VCaP (cell line): ENCODE data around the gene ARPC2.

Source experiments
- H3K27ac ChIP-seq: fragments of 450-650 bp; 2 replicates; pipeline ENCODE4 v1.5.1; 2017
- TF ChIP-seq, protein P1 (sequence below): fragments of 450-650 bp; conservative IDR thresholded peaks from 2 replicates; pipeline ENCODE4 v1.5.1; 2017; ENCODE audit warnings: mild to moderate bottlenecking, moderate library complexity

Gene ARPC2

DNA sequence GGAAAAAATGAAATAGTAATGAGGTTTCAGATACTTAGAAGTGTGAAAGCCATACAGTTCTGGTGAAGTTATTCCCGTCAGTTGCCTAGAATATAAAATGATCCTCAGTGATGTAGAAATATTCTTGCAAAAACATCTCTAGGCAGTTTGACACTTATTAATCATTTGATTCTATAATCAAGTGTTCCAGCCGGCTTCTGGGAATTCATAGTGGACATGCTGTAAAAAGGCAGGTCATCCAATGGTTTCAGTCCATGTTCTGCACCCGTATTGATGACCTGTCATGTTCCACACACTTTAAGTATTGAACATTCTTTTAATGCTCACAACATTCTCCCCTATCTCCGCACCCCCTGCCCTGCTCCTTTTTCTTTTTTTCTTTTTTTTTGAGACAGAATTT lies 19.8 kb downstream of the ARPC2 start:
- TF ChIP-seq, protein P1, sequence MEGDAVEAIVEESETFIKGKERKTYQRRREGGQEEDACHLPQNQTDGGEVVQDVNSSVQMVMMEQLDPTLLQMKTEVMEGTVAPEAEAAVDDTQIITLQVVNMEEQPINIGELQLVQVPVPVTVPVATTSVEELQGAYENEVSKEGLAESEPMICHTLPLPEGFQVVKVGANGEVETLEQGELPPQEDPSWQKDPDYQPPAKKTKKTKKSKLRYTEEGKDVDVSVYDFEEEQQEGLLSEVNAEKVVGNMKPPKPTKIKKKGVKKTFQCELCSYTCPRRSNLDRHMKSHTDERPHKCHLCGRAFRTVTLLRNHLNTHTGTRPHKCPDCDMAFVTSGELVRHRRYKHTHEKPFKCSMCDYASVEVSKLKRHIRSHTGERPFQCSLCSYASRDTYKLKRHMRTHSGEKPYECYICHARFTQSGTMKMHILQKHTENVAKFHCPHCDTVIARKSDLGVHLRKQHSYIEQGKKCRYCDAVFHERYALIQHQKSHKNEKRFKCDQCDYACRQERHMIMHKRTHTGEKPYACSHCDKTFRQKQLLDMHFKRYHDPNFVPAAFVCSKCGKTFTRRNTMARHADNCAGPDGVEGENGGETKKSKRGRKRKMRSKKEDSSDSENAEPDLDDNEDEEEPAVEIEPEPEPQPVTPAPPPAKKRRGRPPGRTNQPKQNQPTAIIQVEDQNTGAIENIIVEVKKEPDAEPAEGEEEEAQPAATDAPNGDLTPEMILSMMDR: no peak

DNA sequence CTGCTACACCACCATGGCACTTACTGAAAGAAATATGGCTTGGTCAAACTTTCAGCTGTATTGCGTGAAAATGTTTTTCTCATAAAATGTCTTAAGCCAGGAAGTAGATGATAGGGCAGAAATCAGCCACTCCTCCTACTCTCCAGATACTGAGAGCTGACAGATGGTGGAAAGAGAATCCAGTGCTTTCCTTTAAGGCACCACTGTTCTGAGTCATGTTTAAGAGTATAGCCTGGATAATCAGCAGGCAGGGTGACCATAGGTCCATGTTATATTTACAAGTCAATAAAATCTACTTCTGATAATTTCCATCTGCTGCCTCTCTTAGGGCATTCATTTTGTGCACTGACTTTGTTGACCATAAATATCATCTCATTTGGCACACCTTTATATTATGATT lies 21.9 kb downstream of the ARPC2 start:
- no peak overlapping the region for H3K27ac ChIP-seq
- TF ChIP-seq, protein P1: no peak

More for the DNA sequence above, 19.8 kb downstream of the ARPC2 start:
- H3K27ac ChIP-seq: no peak overlapping the region

DNA sequence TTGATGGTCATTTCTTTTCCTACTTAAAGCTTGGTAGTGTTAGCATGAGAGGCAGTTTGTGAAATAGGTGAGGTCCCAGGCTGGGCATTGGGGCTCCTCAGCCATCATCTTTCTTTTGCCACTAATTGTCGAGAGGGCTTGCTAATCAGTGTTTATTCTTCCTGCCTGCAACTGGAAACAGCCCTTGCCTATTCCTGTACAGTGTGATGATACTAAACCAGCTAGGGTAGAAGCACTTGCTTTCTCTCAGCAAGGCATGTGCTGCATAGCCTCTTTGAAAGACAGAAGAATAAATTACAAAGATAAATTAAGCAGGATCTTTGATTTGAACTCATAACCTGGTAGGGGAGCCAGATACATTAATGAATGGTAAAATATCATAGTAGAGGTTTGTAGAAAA lies 27.2 kb downstream of the ARPC2 start:
- H3K27ac ChIP-seq: no peak overlapping the region
- TF ChIP-seq, protein P1: no peak

DNA sequence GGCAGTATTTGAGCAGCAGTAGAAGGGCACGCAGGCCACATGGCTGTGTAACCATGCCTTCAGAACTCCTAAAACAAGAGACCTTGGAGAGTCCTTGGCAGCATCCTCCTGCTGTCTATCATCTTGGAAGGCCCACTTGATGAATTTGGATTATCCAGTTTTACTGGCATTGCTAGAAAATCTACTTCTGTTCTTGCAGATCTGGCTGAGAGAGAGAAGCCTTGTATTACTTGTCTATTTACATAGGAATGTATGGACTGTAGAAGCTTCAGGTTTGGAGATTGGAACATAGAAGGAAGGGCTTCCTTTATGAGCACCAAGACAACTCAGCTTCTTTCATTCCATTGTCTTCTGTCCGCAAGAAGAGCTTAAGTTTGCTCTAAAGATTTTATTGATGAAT lies 27.7 kb downstream of the ARPC2 start:
- TF ChIP-seq, protein P1: no peak
- H3K27ac ChIP-seq: no peak overlapping the region

DNA sequence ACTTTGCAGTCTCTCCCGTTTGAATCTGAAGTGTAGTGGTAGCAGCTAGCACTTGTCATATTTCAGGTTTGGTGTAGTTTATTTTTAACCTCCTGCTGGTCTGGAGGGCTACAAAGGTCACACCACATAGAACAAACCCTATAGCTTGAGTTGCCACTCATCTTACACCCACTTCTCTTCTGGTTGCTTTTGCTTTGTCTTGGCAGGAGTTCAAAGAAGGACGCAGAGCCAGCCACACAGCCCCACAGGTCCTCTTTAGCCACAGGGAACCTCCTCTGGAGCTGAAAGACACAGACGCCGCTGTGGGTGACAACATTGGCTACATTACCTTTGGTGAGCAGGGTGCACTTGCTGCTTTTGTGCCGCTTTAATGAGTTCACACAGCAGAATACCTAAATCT lies 28.2 kb downstream of the ARPC2 start:
- TF ChIP-seq, protein P1: no peak

DNA sequence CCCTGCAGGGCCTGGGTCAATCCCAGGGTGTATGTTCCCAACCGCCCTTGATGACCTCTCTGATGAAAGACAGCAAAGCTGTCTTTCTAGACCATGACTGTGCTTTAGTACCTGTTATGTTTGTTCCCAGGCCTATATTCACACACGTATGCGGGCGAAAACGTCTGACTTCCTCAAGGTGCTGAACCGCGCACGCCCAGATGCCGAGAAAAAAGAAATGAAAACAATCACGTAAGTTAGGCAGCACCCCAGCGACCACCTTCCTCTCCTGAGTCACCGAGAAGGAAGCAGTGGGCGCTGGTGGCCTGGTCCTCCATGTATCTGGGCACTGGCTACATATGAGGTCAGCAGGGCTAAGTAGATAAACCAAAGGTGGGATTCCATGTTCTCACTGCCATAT lies 32.7 kb downstream of the ARPC2 start:
- H3K27ac ChIP-seq: no peak overlapping the region
- TF ChIP-seq, protein P1: no peak

More for the DNA sequence above, 28.2 kb downstream of the ARPC2 start:
- H3K27ac ChIP-seq: no peak overlapping the region

DNA sequence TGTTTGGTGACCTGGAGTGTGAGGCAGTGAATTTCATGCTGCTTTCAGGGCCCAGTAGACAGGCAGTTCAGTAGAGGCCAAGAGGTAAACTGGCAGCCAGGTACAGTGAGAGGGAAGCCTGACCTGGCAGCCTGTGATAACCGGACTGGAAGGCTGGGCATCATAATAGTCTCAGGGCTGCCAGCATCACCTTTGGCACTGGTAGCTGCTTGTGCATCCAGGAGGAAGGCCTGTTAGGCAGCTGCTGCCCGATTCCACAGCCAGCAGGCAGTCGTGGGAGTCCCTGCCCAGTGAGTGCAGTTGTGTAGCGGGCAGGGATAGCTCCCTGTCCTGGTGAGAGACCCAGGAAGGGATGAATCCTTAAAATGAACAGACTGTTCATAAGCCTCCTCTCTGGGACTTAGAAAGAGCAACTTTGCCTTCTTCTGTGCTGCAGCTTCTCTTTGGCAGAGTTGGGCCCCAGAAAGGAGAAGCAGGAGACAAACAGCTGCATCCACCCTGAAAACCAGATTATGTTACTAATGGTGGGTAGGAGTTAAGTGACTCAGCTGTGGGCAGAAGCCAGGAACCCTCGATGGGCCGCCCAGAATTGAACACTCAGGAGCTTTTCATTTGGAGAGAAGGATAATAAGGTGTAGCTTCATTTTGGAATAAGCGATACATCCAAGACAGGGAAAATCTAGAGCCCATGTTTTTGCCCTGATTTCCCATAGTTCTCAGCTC lies 35.7 kb downstream of the ARPC2 start:
- TF ChIP-seq, protein P1: no peak
- no peak overlapping the region for H3K27ac ChIP-seq
